ENCODE measurements around the gene LUZP4.

- TF ChIP-seq POLR2AphosphoS5 (IDR thresholded peaks at IDR 0.05; ENCODE audit: low read depth, low read length) (no peak), BHLHE40 (IDR thresholded peaks at IDR 0.05; ENCODE audit: low read length) (no peak), ZNF430 (CRISPR knock-in tag; IDR thresholded peaks at IDR 0.05) (no peak), IRF2 (CRISPR knock-in tag; IDR thresholded peaks at IDR 0.05) (no peak), NFATC3 (CRISPR knock-in tag; IDR thresholded peaks at IDR 0.05) (no peak), ELF1 (CRISPR knock-in tag; IDR thresholded peaks at IDR 0.05) (no peak), CTCF (CRISPR knock-in tag; IDR thresholded peaks at IDR 0.05) (peak; percentile 30; the same call in 1 of the 2 replicates), RXRB (CRISPR knock-in tag; IDR thresholded peaks at IDR 0.05; ENCODE audit: borderline replicate concordance) (no peak), ZNF672 (CRISPR knock-in tag; IDR thresholded peaks at IDR 0.05) (no peak)
These were observed 21.1 kb upstream of the LUZP4 start for GRCh38 chrX:115268421-115268820.
